ENCODE measurements around the gene FGFRL1. TPM values are rescaled to one million over a fixed set of nuclear protein-coding genes. Genes with fewer than 3 reads are reported as not detected.

FGFRL1 gene
- total RNA-seq, 1 experiment from 2014 or later = 59.5 TPM

Other genes with a start within 250 kb of the FGFRL1 start
- gene CPLX1, start 185.5 kb upstream of the FGFRL1 start, total RNA-seq (2014; rRNA removed; shearing (Covaris generic); ENCODE audit: low replicate concordance) = not detected in 2 replicates
- 57.1 and 67.9 TPM in 2 replicates for gene GAK, start 79.3 kb upstream of the FGFRL1 start, total RNA-seq (2014; rRNA removed; shearing (Covaris generic); ENCODE audit: low replicate concordance)
- gene TMEM175, start 79.2 kb upstream of the FGFRL1 start, total RNA-seq (2014; rRNA removed; shearing (Covaris generic); ENCODE audit: low replicate concordance) = 14.1 and 15.0 TPM in 2 replicates
- 6.7 and 7.4 TPM in 2 replicates for gene DGKQ, start 38.1 kb upstream of the FGFRL1 start, total RNA-seq (2014; rRNA removed; shearing (Covaris generic); ENCODE audit: low replicate concordance)
- gene IDUA, start 24.6 kb upstream of the FGFRL1 start, total RNA-seq (2014; rRNA removed; shearing (Covaris generic); ENCODE audit: low replicate concordance) = 3.4 and 13.5 TPM in 2 replicates
- gene SLC26A1, start 18.2 kb upstream of the FGFRL1 start, total RNA-seq (2014; rRNA removed; shearing (Covaris generic); ENCODE audit: low replicate concordance) = not detected in 2 replicates
- gene RNF212, start 101.9 kb downstream of the FGFRL1 start, total RNA-seq (2014; rRNA removed; shearing (Covaris generic); ENCODE audit: low replicate concordance) = not detected in 2 replicates
- gene SPON2, start 161.0 kb downstream of the FGFRL1 start, total RNA-seq (2014; rRNA removed; shearing (Covaris generic); ENCODE audit: low replicate concordance) = 26.0 and 43.1 TPM in 2 replicates
- 114 and 178 TPM in 2 replicates for gene CTBP1, start 237.5 kb downstream of the FGFRL1 start, total RNA-seq (2014; rRNA removed; shearing (Covaris generic); ENCODE audit: low replicate concordance)

Data from MG63 (cell line).